Cerebellar nuclear complex (tissue), 1 donor: Measurements from ENCODE around the gene ZNRF3.

Experiments
- DNase-seq, 2 experiments: peaks; one replicate each; lab custom pipeline; 2025; lab: John Stamatoyannopoulos, UW

The ZNRF3 gene

GRCh38 chr22:29088809-29089208 is 205.4 kb downstream of the ZNRF3 start:
- DNase-seq = no peak

GRCh38 chr22:29089507-29089906 is 206.1 kb downstream of the ZNRF3 start:
- DNase-seq = no peak

- DNase-seq = no peak
These were observed 206.7 kb downstream of the ZNRF3 start for GRCh38 chr22:29090039-29090438.

GRCh38 chr22:29092243-29092642 is 208.9 kb downstream of the ZNRF3 start:
- DNase-seq = no peak

- no peak for DNase-seq
These were observed 209.7 kb downstream of the ZNRF3 start for GRCh38 chr22:29093030-29093429.

GRCh38 chr22:29093501-29094300 is 210.3 kb downstream of the ZNRF3 start:
- no peak for DNase-seq

GRCh38 chr22:29095459-29095858 is 212.1 kb downstream of the ZNRF3 start:
- no peak for DNase-seq

- DNase-seq = no peak
These were observed 213.6 kb downstream of the ZNRF3 start for GRCh38 chr22:29096736-29097669.

- DNase-seq = peak in 1 of 2 experiments; percentile 5
These were observed 214.9 kb downstream of the ZNRF3 start for GRCh38 chr22:29098296-29098695.

GRCh38 chr22:29102300-29102699 is 218.9 kb downstream of the ZNRF3 start:
- no peak for DNase-seq

GRCh38 chr22:29103121-29103520 is 219.7 kb downstream of the ZNRF3 start:
- no peak for DNase-seq

GRCh38 chr22:29105468-29105867 is 222.1 kb downstream of the ZNRF3 start:
- DNase-seq = no peak

- DNase-seq = no peak
These were observed 223.5 kb downstream of the ZNRF3 start for GRCh38 chr22:29106839-29107238.
